Activated T-cell treated with anti-CD3 and anti-CD28 coated beads for 24 hours (primary cell): ENCODE measurements around the gene OR51T1.
"Not testable (repeated sequence)": the region's sequence is repeated elsewhere in the genome, so short reads cannot be mapped to it uniquely, and the experiment has no call there.

Experiments used
- DNase-seq: peaks from one replicate; pipeline ENCODE4 v3.0.0-alpha.2; 2020; ENCODE audit warnings: low read depth

Gene OR51T1

GRCh38 chr11:4881860-4882500, at the start of gene OR51T1:
TSS of gene OR51T1 (plus strand) at chr11:4881900. CDS start at chr11:4881900, 0 bp downstream.
- DNase-seq: no peak

- no peak for DNase-seq
Measured at GRCh38 chr11:4839851-4840549, 41.7 kb upstream of the OR51T1 start.

- DNase-seq: no peak
Measured at GRCh38 chr11:4848908-4849532, 32.7 kb upstream of the OR51T1 start, which contains the start of gene OR51S1. TSS of gene OR51S1 (minus strand) at chr11:4849208. CDS start at chr11:4849208, 0 bp downstream.

- DNase-seq: no peak
Measured at GRCh38 chr11:4851033-4851432, 30.7 kb upstream of the OR51T1 start.

GRCh38 chr11:4854286-4854685, 27.4 kb upstream of the OR51T1 start:
- DNase-seq: not testable (repeated sequence)

GRCh38 chr11:4862447-4863236, 19.1 kb upstream of the OR51T1 start:
- no peak for DNase-seq

GRCh38 chr11:4863876-4864275, 17.8 kb upstream of the OR51T1 start:
- no peak for DNase-seq

- no peak for DNase-seq
Measured at GRCh38 chr11:4865855-4866254, 15.8 kb upstream of the OR51T1 start.

GRCh38 chr11:4881188-4881587, 512 bp upstream of the OR51T1 start:
- no peak for DNase-seq

- no peak for DNase-seq
Measured at GRCh38 chr11:4882543-4882942, 843 bp downstream of the OR51T1 start.

- no peak for DNase-seq
Measured at GRCh38 chr11:4884361-4884760, 2.7 kb downstream of the OR51T1 start.

GRCh38 chr11:4886186-4886585, 4.5 kb downstream of the OR51T1 start:
- no peak for DNase-seq

GRCh38 chr11:4887591-4887990, 5.9 kb downstream of the OR51T1 start:
- no peak for DNase-seq

- no peak for DNase-seq
Measured at GRCh38 chr11:4890279-4890678, 8.6 kb downstream of the OR51T1 start.

GRCh38 chr11:4891996-4892640, 10.4 kb downstream of the OR51T1 start:
- no peak for DNase-seq

- no peak for DNase-seq
Measured at GRCh38 chr11:4903484-4903883, 21.8 kb downstream of the OR51T1 start, which contains the start of gene OR51A7. TSS of gene OR51A7 (plus strand) at chr11:4903783. CDS start at chr11:4907370, 3,587 bp downstream.

GRCh38 chr11:4916581-4916980, 34.9 kb downstream of the OR51T1 start:
- DNase-seq: no peak

- no peak for DNase-seq
Measured at GRCh38 chr11:4919250-4919649, 37.5 kb downstream of the OR51T1 start, which contains the start of gene OR51G2. TSS of gene OR51G2 (minus strand) at chr11:4919350. CDS start at chr11:4915663, 3,687 bp downstream.

GRCh38 chr11:4921796-4922195, 40.1 kb downstream of the OR51T1 start:
- no peak for DNase-seq

- DNase-seq: no peak
Measured at GRCh38 chr11:4922304-4922703, 40.6 kb downstream of the OR51T1 start.

GRCh38 chr11:4924239-4924638, 42.5 kb downstream of the OR51T1 start, which contains the start of gene OR51G1:
TSS of gene OR51G1 (minus strand) at chr11:4924339. CDS start at chr11:4924339, 0 bp downstream.
- no peak for DNase-seq
